ENCODE results near the gene HSPA1L. TPM values are rescaled to one million over a fixed set of nuclear protein-coding genes. Genes with fewer than 3 reads are reported as not detected.
"Not testable (repeated sequence)": the region's sequence is repeated elsewhere in the genome, so short reads cannot be mapped to it uniquely, and the experiment has no call there.

HSPA1L gene
- total and polyA plus RNA-seq, 10 of the 15 experiments (the other 5 are each of a cell fraction or from before 2014, with no cell fraction given), result 0.69 to 2.5 (median 1.5) TPM

GRCh38 chr6:31823592-31824196 is 8.6 kb upstream of the HSPA1L start:
- H3K9ac ChIP-seq (ENCODE audit: control insufficient read depth, insufficient read depth, low read length); H3K79me2 ChIP-seq (ENCODE audit: control insufficient read depth, insufficient read depth, low read length); H2AFZ ChIP-seq (ENCODE audit: control insufficient read depth, low read depth, low read length); ATAC-seq; H3K9me3 ChIP-seq (replicated peaks; ENCODE audit: control insufficient read depth, insufficient read depth, low read length); H3K4me3 ChIP-seq; H3K27ac ChIP-seq (ENCODE audit: control insufficient read depth, insufficient read depth); BruUV-seq (replicated peaks); H3K36me3 ChIP-seq (ENCODE audit: control insufficient read depth in 2 of 2, insufficient read depth in 2 of 2, low read length in 1 of 2); H4K20me1 ChIP-seq (ENCODE audit: control insufficient read depth, insufficient read depth); H3K27me3 ChIP-seq (replicated peaks in 1 of 2; ENCODE audit: control insufficient read depth in 2 of 2, insufficient read depth in 2 of 2, low read length in 1 of 2); DNase-seq (ENCODE audit: low read depth, low spot score); H3K4me2 ChIP-seq (ENCODE audit: control insufficient read depth, insufficient read depth); FAIRE-seq; H3K4me1 ChIP-seq (ENCODE audit: control insufficient read depth, insufficient read depth, low read length); in situ Hi-C loops (cut with MboI): not testable (repeated sequence)
- ChIA-PET POLR2A (interaction anchor here (0.6 to 11.3 kb wide), 8 partner anchors 10 to 231 kb away, joined by 3 to 158 read pairs (median 18); partner anchors contain the start of genes CLIC1, HSPA1A, HSPA1L and LSM2), CTCF (interaction anchor here (0.7 to 2.0 kb wide), 9 partner anchors 8 to 225 kb away, joined by 3 to 5 read pairs (median 4); partner anchors contain the start of genes DDAH2, MSH5 and NEU1), SMC1A (ENCODE audit: uncharacterized antibody, unreplicated experiment) (interaction anchor here (1.0 to 2.5 kb wide), 12 partner anchors 9 to 120 kb away, joined by 3 to 13 read pairs (median 5); partner anchors contain the start of genes ABHD16A and LSM2), RAD21 (ENCODE audit: unreplicated experiment) (interaction anchor here (1.0 to 1.9 kb wide), 7 partner anchors 8 to 87 kb away, joined by 4 to 10 read pairs (median 6); partner anchors contain the start of genes CLIC1, LSM2 and MSH5)
- WGBS (ENCODE audit: insufficient coverage, insufficient replicate concordance, low lambda C conversion rate, missing lambda C conversion rate), result 88% methylated on average over 9 of the region's 9 CpGs
- intact Hi-C loops (cut with micrococcal nuclease; ENCODE audit: unreplicated experiment), result loop anchor here (10.0 kb wide), 1 partner anchor 49 kb away; the partner anchor contains the start of gene VWA7

GRCh38 chr6:31822036-31822821 is 7.1 kb upstream of the HSPA1L start:
- Histone ChIP-seq H3K4me3 (peak overlapping the region; percentile 78), H4K20me1 (ENCODE audit: control insufficient read depth, insufficient read depth) (no peaks in the 10 kb centered on the region), H3K79me2 (ENCODE audit: control insufficient read depth, insufficient read depth, low read length) (peaks cover 2% of the 10 kb centered on the region), H2AFZ (ENCODE audit: control insufficient read depth, low read depth, low read length) (peak overlapping the region; percentile 88), H3K9ac (ENCODE audit: control insufficient read depth, insufficient read depth, low read length) (peak overlapping the region; percentile 86), H3K4me2 (ENCODE audit: control insufficient read depth, insufficient read depth) (peak overlapping the region; percentile 58), H3K9me3 (replicated peaks; ENCODE audit: control insufficient read depth, insufficient read depth, low read length) (no peaks in the 10 kb centered on the region), H3K27me3 (replicated peaks in 1 of 2; ENCODE audit: control insufficient read depth in 2 of 2, insufficient read depth in 2 of 2, low read length in 1 of 2) (no peaks in the 10 kb centered on the region), H3K36me3 (ENCODE audit: control insufficient read depth in 2 of 2, insufficient read depth in 2 of 2, low read length in 1 of 2) (no peaks in the 10 kb centered on the region), H3K4me1 (ENCODE audit: control insufficient read depth, insufficient read depth, low read length) (peaks cover 14% of the 10 kb centered on the region), H3K27ac (ENCODE audit: control insufficient read depth, insufficient read depth) (peak overlapping the region; percentile 50)
- BruUV-seq (replicated peaks), result TSS peak; percentile 89
- ChIA-PET RAD21 (ENCODE audit: unreplicated experiment) (interaction anchor here (0.6 to 1.9 kb wide), 13 partner anchors 9 to 92 kb away, joined by 3 to 10 read pairs (median 6); partner anchors contain the start of genes CLIC1, LSM2, MSH5 and NEU1), CTCF (interaction anchor here (0.6 to 2.0 kb wide), 11 partner anchors 9 to 84 kb away, joined by 3 to 8 read pairs (median 4); partner anchors contain the start of genes MSH5, NEU1 and VARS1), POLR2A (interaction anchor here (0.5 to 11.3 kb wide), 15 partner anchors 9 to 271 kb away, joined by 3 to 158 read pairs (median 4); partner anchors contain the start of genes ABHD16A, CLIC1, GPANK1 and HSPA1A), SMC1A (ENCODE audit: uncharacterized antibody, unreplicated experiment) (interaction anchor here (0.6 to 2.5 kb wide), 12 partner anchors 9 to 119 kb away, joined by 3 to 13 read pairs (median 4); partner anchors contain the start of genes ABHD16A and LSM2)
- no peak for FAIRE-seq
- in situ Hi-C loops (cut with MboI), result no loop called here
- 1% methylated on average over 18 of the region's 25 CpGs for WGBS (ENCODE audit: insufficient coverage, insufficient replicate concordance, low lambda C conversion rate, missing lambda C conversion rate)
- peak; percentile 56 for ATAC-seq
- DNase-seq (ENCODE audit: low read depth, low spot score), result no peak
- intact Hi-C loops (cut with micrococcal nuclease; ENCODE audit: unreplicated experiment), result loop anchor here (10.0 kb wide), 1 partner anchor 47 kb away; the partner anchor contains the start of gene VWA7
- TF ChIP-seq NFYB (IDR thresholded peaks at IDR 0.05; ENCODE audit: insufficient read depth, low read depth, low read length), result peak; percentile 30; the same call in 1 of the 2 replicates
- TF ChIP-seq PML (IDR thresholded peaks at IDR 0.05; ENCODE audit: low read length), result no peak
- TF ChIP-seq PBX3 (IDR thresholded peaks at IDR 0.05; ENCODE audit: insufficient replicate concordance, low read depth, low read length), result no peak
- no peak for TF ChIP-seq ZBED1 (IDR thresholded peaks at IDR 0.05; ENCODE audit: borderline replicate concordance)
- TF ChIP-seq IKZF2 (IDR thresholded peaks at IDR 0.05), result peak in 1 of 2 experiments; percentile 34; a peak in 1 of 4 replicates
- peak; percentile 98 for TF ChIP-seq HSF1 (IDR thresholded peaks at IDR 0.05; ENCODE audit: low read depth, low read length)
- 0 out of 2 replicates have a peak, but pooled peaks have one; percentile 32 for TF ChIP-seq NKRF (conservative IDR thresholded peaks at IDR 0.05)

Data from GM12878 (cell line).